GM12878 (cell line): Measurements from ENCODE around the gene STRBP. TPM values are rescaled to one million over a fixed set of nuclear protein-coding genes. Genes with fewer than 3 reads are reported as not detected.

Experiments
- ATAC-seq: fragments of 200-7000 bp; cut with Tn5 transposase; 3 replicates; pipeline ENCODE4 v1.9.1; 2020; ENCODE audit warnings: mild to moderate bottlenecking, moderate library complexity
- BruUV-seq: library from RNA; stranded (reverse); fragments of 400-500 nt; replicated peaks from 2 replicates; lab custom pipeline; 2021; lab: Mats Ljungman, UMichigan
- CTCF ChIA-PET: fragments of 300-600 bp; sonication (Branson Sonifier 250); formaldehyde crosslinking; extraction: SDS; loops from one replicate; lab custom pipeline; 2021; ENCODE audit warnings: inconsistent platforms; lab: Yijun Ruan, JAX
- POLR2A ChIA-PET: fragments of 350-600 bp; formaldehyde crosslinking; extraction: SDS; loops from one replicate; lab custom pipeline; 2021; ENCODE audit warnings: inconsistent platforms; lab: Charles Lee
- RAD21 ChIA-PET: fragments of 300-600 bp; sonication (Branson Sonifier 250); formaldehyde crosslinking; loops from one replicate; lab custom pipeline; 2023; ENCODE audit warnings: antibody characterized with exemption; ENCODE audit not compliant: unreplicated experiment; lab: Charles Lee
- SMC1A ChIA-PET: fragments of 300-600 bp; sonication (Branson Sonifier 250); formaldehyde crosslinking; loops from one replicate; lab custom pipeline; 2023; ENCODE audit not compliant: unreplicated experiment, uncharacterized antibody; lab: Charles Lee
- DNase-seq: peaks from one replicate; pipeline ENCODE4 v3.0.0-alpha.2; 2011; ENCODE audit warnings: low read depth, low spot score
- FAIRE-seq: peaks from 3 replicates; lab custom pipeline; 2011; peaks lifted over from hg19 to GRCh38; lab: Jason Lieb, UNC
- H2AFZ ChIP-seq: 2 replicates; pipeline ENCODE4 v1.6.0; 2011; ENCODE audit warnings: low read depth, low read length, control low read depth; ENCODE audit not compliant: control insufficient read depth
- H3K27ac ChIP-seq: 2 replicates; pipeline ENCODE4 v1.5.1; 2011; ENCODE audit warnings: control low read depth; ENCODE audit not compliant: control insufficient read depth, insufficient read depth
- H3K27me3 ChIP-seq, 2 experiments: replicated peaks in 1 of 2; 2 replicates each; pipeline versions ENCODE4 v1.6.0 to v1.6.1; 2011; ENCODE audit warnings: low read length in 1 of 2; ENCODE audit not compliant: control insufficient read depth in 2 of 2, insufficient read depth in 2 of 2
- H3K36me3 ChIP-seq, 2 experiments: 2 replicates each; pipeline ENCODE4 v1.5.1; 2011; ENCODE audit warnings: low read length in 1 of 2; ENCODE audit not compliant: control insufficient read depth in 2 of 2, insufficient read depth in 2 of 2
- H3K4me1 ChIP-seq: 2 replicates; pipeline ENCODE4 v1.6.1; 2011; ENCODE audit warnings: mild to moderate bottlenecking, low read length, moderate library complexity, mixed read lengths; ENCODE audit not compliant: control insufficient read depth, insufficient read depth
- H3K4me2 ChIP-seq: 2 replicates; pipeline ENCODE4 v1.6.0; 2011; ENCODE audit warnings: control low read depth; ENCODE audit not compliant: control insufficient read depth, insufficient read depth
- H3K4me3 ChIP-seq: fragments of 200-600 bp; sonication (generic); 2 replicates; pipeline ENCODE4 v1.5.1; 2016
- H3K79me2 ChIP-seq: 2 replicates; pipeline ENCODE4 v1.6.0; 2011; ENCODE audit warnings: low read length; ENCODE audit not compliant: control insufficient read depth, insufficient read depth
- H3K9ac ChIP-seq: 2 replicates; pipeline ENCODE4 v1.8.0; 2011; ENCODE audit warnings: low read length, control low read depth, mixed read lengths; ENCODE audit not compliant: control insufficient read depth, insufficient read depth
- H3K9me3 ChIP-seq: replicated peaks from 3 replicates; pipeline ENCODE4 v1.5.1; 2011; ENCODE audit warnings: mild to moderate bottlenecking, low read length; ENCODE audit not compliant: control insufficient read depth, insufficient read depth
- H4K20me1 ChIP-seq: 2 replicates; pipeline ENCODE4 v1.6.0; 2011; ENCODE audit not compliant: control insufficient read depth, insufficient read depth
- IKZF2 ChIP-seq, 2 experiments: fragments of 450-650 bp; IDR thresholded peaks; 2 replicates each; pipeline ENCODE4 v1.6.1; 2017; ENCODE audit warnings: mild to moderate bottlenecking in 2 of 2, moderate library complexity in 2 of 2
- PAX5 ChIP-seq: IDR thresholded peaks from 2 replicates; pipeline ENCODE4 v1.6.1; 2011; ENCODE audit warnings: low read depth, low read length, borderline replicate concordance
- PBX3 ChIP-seq: IDR thresholded peaks from 2 replicates; pipeline ENCODE4 v1.6.1; 2011; ENCODE audit warnings: mild to moderate bottlenecking, low read depth, low read length, moderate library complexity; ENCODE audit not compliant: insufficient replicate concordance
- SIN3A ChIP-seq: IDR thresholded peaks from 2 replicates; pipeline ENCODE4 v1.6.1; 2012; ENCODE audit warnings: low read depth, low read length, improper control_type of control experiment
- TCF12 ChIP-seq: IDR thresholded peaks from 2 replicates; pipeline ENCODE4 v1.6.1; 2011; ENCODE audit warnings: low read depth, mild to moderate bottlenecking, low read length
- WRNIP1 ChIP-seq: IDR thresholded peaks from 2 replicates; pipeline ENCODE4 v1.6.1; 2011; ENCODE audit warnings: low read depth, low read length, improper control_type of control experiment, borderline replicate concordance
- YBX1 ChIP-seq: fragments of 450-650 bp; IDR thresholded peaks from 2 replicates; pipeline ENCODE4 v1.6.1; 2016; ENCODE audit warnings: antibody characterized with exemption
- WGBS: methylation state at CpG from one replicate; pipeline ENCODE4 v1.1.6; 2016; ENCODE audit warnings: low lambda C conversion rate; ENCODE audit not compliant: insufficient replicate concordance, insufficient coverage; ENCODE audit errors: missing lambda C conversion rate; 5-methylcytosine and 5-hydroxymethylcytosine counted together
- in situ Hi-C: fragments of 300-500 bp; cut with MboI; formaldehyde crosslinking; loops from 9 replicates; pipeline ENCODE4 v1.14.3; 2018; ENCODE audit warnings: mixed read lengths
- intact Hi-C: fragments of 100-400 bp; cut with micrococcal nuclease; formaldehyde crosslinking; loops from one replicate; pipeline ENCODE4 v1.14.2; 2022; ENCODE audit not compliant: unreplicated experiment
- polyA plus RNA-seq, 11 experiments: library from polyadenylated mRNA; depleted of rRNA in 4 of 11; unstranded in 6 of 11; stranded (reverse) in 5 of 11; fragments of >200 nt; fragmentation: Nextera tagmentation in 4 of 11; fragmentation: Illumina TruSeq in 1 of 11; extraction: Ambion mirVana in 4 of 11; extraction: Trizol in 1 of 11; gene quantifications; 1 replicate in 1 of 11; 2 replicates in 10 of 11; pipeline versions ENCODE4 v1.2.1 to v1.2.3, GENCODE V29; 2011 to 2016; ENCODE audit warnings: inconsistent platforms in 2 of 11, missing spikeins in 2 of 11, low read depth in 1 of 11
- total RNA-seq, 4 experiments: library from RNA; depleted of rRNA in 3 of 4; stranded (reverse); fragments of >200 nt in 3 of 4; fragmentation: Illumina TruSeq in 1 of 4; extraction: Trizol in 1 of 4; gene quantifications; 2 replicates each; pipeline versions ENCODE4 v1.2.1 to v1.2.3, GENCODE V29; 2013 to 2021

The STRBP gene
- total and polyA plus RNA-seq, 10 of the 15 experiments (the other 5 are each of a cell fraction or from before 2014, with no cell fraction given) = 31.0 to 96.8 (median 71.4) TPM

GRCh38 chr9:123228967-123229366, 39.4 kb downstream of the STRBP start:
- Histone ChIP-seq H3K9me3 (peaks cover 3% of the 10 kb centered on the region; the same call in 1 of the 3 replicates), H3K79me2 (peaks cover 46% of the 10 kb centered on the region), H3K9ac (no peak overlapping the region), H3K27ac (no peak overlapping the region), H3K4me1 (peaks cover 27% of the 10 kb centered on the region), H3K4me2 (no peak overlapping the region), H4K20me1 (no peaks in the 10 kb centered on the region), H2AFZ (no peak overlapping the region), H3K27me3 (no peaks in the 10 kb centered on the region), H3K36me3 (peaks cover 0 to 3% of the 10 kb centered on the region in 2 experiments; a peak in 2 of 4 replicates), H3K4me3 (no peak overlapping the region)
- TF ChIP-seq WRNIP1 (no peak), TCF12 (no peak)
- 94% methylated on average over 4 of the region's 4 CpGs for WGBS
- in situ Hi-C loops (loop anchor here (5.0 kb wide), 1 partner anchor 52 kb away; no protein-coding TSS in a partner anchor), intact Hi-C loops (loop anchor here (5.0 kb wide), 2 partner anchors 57 to 147 kb away; no protein-coding TSS in a partner anchor)
- FAIRE-seq (no peak), ATAC-seq (no peak), DNase-seq (no peak)
- no TSS peak for BruUV-seq
- ChIA-PET POLR2A (no interaction called here), SMC1A (interaction anchor here (1.0 to 2.4 kb wide), 8 partner anchors 11 to 145 kb away, joined by 3 to 7 read pairs (median 4); no protein-coding TSS in a partner anchor), CTCF (interaction anchor here (1.2 kb wide), 1 partner anchor 121 kb away, joined by 3 read pairs; no protein-coding TSS in a partner anchor), RAD21 (interaction anchor here (1.8 kb wide), 1 partner anchor 121 kb away, joined by 5 read pairs; no protein-coding TSS in a partner anchor)

DNA sequence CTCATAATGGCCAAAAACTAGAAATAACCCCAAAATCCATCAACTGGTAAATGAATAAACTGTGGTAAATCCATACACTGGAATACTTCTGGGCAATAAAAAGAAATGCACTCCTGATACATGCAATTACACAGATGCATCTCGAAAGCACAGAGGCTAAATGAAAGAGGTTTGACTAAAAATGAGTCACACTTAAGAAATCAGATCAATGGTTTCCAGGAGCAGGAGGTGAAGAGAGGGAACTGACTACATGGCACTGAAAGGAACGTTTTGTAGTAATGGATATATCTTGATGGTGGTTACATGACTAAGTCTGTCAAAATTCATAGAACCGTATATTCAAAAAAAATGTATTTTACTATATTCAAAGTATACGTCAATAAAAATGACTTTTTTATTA, 42.4 kb downstream of the STRBP start:
- Histone ChIP-seq H3K4me3 (no peak overlapping the region), H3K79me2 (peaks cover 42% of the 10 kb centered on the region), H3K27ac (peak overlapping the region; percentile 71), H3K4me1 (peaks cover 27% of the 10 kb centered on the region), H3K27me3 (no peaks in the 10 kb centered on the region), H2AFZ (no peak overlapping the region), H3K4me2 (peak overlapping the region; percentile 45), H4K20me1 (no peaks in the 10 kb centered on the region), H3K36me3 (peaks cover 0 to 1% of the 10 kb centered on the region in 2 experiments; a peak in 1 of 4 replicates), H3K9me3 (no peaks in the 10 kb centered on the region; the same call in 2 of the 3 replicates), H3K9ac (no peak overlapping the region)
- in situ Hi-C loops (loop anchor here (5.0 kb wide), 1 partner anchor 49 kb away; no protein-coding TSS in a partner anchor), intact Hi-C loops (loop anchor here (5.0 kb wide), 2 partner anchors 54 to 144 kb away; no protein-coding TSS in a partner anchor)
- SMC1A ChIA-PET = interaction anchor here (0.9 to 6.2 kb wide), 29 partner anchors 8 to 224 kb away, joined by 3 to 36 read pairs (median 3); no protein-coding TSS in a partner anchor
- RAD21 ChIA-PET = interaction anchor here (0.9 to 3.8 kb wide), 18 partner anchors 8 to 235 kb away, joined by 3 to 29 read pairs (median 4); no protein-coding TSS in a partner anchor
- no TSS peak for BruUV-seq
- CTCF ChIA-PET = interaction anchor here (0.7 to 3.8 kb wide), 35 partner anchors 9 to 398 kb away, joined by 3 to 30 read pairs (median 5); partner anchors contain the start of gene PDCL
- ATAC-seq = peak; percentile 13; the same call in 2 of the 3 replicates
- POLR2A ChIA-PET = interaction anchor here (0.9 to 1.3 kb wide), 3 partner anchors 10 to 146 kb away, joined by 3 to 4 read pairs (median 3); no protein-coding TSS in a partner anchor
- TF ChIP-seq SIN3A (no peak), IKZF2 (IDR thresholded peaks at IDR 0.05) (no peak), YBX1 (no peak), PBX3 (no peak), PAX5 (no peak)
- no peak for DNase-seq
- 55% methylated on average over 4 of the region's 4 CpGs for WGBS
- no peak for FAIRE-seq
